GM13976 (cell line): Measurements from ENCODE around the gene CEP162.
"Not testable (repeated sequence)": the region's sequence is repeated elsewhere in the genome, so short reads cannot be mapped to it uniquely, and the experiment has no call there.

Source experiments
- DNase-seq: peaks from one replicate; pipeline ENCODE4 v3.0.0; 2012; ENCODE audit warnings: low spot score
- CTCF ChIP-seq: IDR thresholded peaks from 2 replicates; pipeline ENCODE4 v1.5.1; 2012; ENCODE audit warnings: borderline replicate concordance, mild to moderate bottlenecking; ENCODE audit not compliant: insufficient read depth; ENCODE audit errors: extremely low read depth, missing control alignments, control extremely low read depth
- in situ Hi-C: fragments of 300-500 bp; cut with MboI; formaldehyde crosslinking; loops from one replicate; pipeline ENCODE4 v1.12.0; 2022; ENCODE audit warnings: low sequenced_read_pairs, mixed read lengths, inconsistent platforms; ENCODE audit not compliant: unreplicated experiment

Gene CEP162

GRCh38 chr6:84182001-84182400 is 45.4 kb downstream of the CEP162 start:
- in situ Hi-C loops: no loop called here
- DNase-seq: no peak
- TF ChIP-seq CTCF: no peak

- no peak for TF ChIP-seq CTCF
- in situ Hi-C loops: no loop called here
- no peak for DNase-seq
Measured at GRCh38 chr6:84177241-84177640, 50.2 kb downstream of the CEP162 start.

- DNase-seq: no peak
- no peak for TF ChIP-seq CTCF
- in situ Hi-C loops: no loop called here
Measured at GRCh38 chr6:84172574-84172973, 54.9 kb downstream of the CEP162 start.

- no peak for TF ChIP-seq CTCF
- DNase-seq: no peak
- in situ Hi-C loops: no loop called here
Measured at GRCh38 chr6:84172080-84172479, 55.4 kb downstream of the CEP162 start.

- in situ Hi-C loops: no loop called here
- DNase-seq: no peak
- no peak for TF ChIP-seq CTCF
Measured at GRCh38 chr6:84167457-84167856, 60.0 kb downstream of the CEP162 start.

GRCh38 chr6:84166395-84166794 is 61.0 kb downstream of the CEP162 start:
- no peak for DNase-seq
- no peak for TF ChIP-seq CTCF

GRCh38 chr6:84164328-84164727 is 63.1 kb downstream of the CEP162 start:
- in situ Hi-C loops, DNase-seq: not testable (repeated sequence)

More at GRCh38 chr6:84166395-84166794, 61.0 kb downstream of the CEP162 start:
- in situ Hi-C loops: no loop called here
